KG1 (cell line): ENCODE measurements around the gene RBMS2.

Experiments
- DNase-seq: peaks from one replicate; lab custom pipeline; 2025; lab: John Stamatoyannopoulos, UW

The RBMS2 gene

DNA sequence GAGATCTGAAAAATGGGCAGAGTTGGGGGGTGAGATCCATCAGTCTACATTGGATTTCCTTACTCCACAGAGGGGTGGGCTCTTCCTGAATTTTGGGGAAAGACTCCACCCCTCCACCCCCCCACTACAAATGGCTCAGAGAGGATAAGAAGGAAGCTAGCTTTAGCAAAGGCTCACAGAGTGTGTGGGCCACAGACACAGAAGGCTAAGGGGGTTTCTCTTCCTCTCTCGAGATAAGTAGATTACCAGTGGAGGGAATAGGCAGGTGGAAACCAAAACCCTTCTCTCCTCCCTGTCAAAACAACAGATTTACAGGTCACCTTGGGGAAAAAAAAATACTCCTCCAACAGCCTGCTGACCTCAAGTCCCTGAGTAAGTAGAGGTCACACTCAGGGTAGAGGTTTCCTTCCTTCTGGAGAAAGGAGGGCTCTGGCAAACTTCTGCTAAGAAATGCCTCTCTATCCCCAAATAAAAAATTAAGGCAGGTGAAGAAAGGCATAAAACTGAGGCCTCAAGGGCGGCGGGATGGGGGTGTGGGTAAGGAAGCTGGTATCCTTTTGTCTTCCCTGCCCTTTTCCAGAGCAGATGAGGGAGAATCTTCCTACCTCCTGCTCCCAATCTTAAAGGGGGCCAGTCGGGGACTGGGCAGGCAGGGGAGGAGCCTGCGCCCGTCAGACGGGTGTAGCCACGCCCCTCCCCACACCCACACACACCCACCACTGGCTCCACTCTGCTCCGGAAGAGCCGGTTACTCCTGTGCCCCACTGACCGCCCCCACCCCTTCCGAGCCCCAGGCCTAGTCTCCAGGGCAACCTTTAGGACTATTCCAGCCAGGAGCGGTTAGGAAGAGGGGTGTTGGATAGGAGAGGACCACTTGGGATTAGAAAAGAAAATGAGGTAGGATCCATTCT is 110.4 kb downstream of the RBMS2 start:
- DNase-seq: no peak

DNA sequence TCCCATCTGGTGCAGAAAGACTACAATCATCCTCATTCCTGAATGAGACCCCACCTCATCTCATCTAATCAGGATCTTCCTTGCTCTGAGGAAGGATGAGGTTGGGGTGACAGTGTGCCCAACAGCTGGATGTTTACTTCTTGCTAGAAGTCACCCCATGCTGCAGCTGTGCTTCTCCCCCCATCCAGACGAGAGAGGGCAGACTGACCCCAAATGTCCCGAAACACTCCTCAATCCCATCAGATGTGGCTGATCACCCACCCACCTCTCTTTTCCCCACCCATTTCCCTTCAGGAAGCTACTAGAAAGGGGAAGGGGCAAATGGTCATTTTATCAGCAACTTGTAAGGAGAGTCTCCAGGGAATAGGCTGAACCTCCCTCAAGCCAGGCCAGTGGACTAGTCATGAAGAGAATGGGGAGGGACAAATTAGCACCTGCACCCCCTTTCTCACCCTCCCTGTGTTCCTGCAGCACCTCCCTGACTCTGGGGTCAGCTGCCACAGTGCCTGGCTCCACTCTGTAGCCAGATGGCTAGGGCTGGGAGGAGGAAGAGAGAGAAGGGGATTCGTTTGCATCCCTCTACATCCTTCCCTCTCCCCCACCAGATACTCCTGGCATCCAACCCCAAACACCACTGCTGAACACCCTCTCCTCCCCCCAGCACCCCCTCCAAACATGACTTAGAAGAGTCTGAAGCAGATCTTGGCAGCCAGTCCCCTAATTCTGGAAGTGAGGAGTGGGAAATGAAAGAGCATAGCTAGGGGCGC is 111.3 kb downstream of the RBMS2 start:
- no peak for DNase-seq

DNA sequence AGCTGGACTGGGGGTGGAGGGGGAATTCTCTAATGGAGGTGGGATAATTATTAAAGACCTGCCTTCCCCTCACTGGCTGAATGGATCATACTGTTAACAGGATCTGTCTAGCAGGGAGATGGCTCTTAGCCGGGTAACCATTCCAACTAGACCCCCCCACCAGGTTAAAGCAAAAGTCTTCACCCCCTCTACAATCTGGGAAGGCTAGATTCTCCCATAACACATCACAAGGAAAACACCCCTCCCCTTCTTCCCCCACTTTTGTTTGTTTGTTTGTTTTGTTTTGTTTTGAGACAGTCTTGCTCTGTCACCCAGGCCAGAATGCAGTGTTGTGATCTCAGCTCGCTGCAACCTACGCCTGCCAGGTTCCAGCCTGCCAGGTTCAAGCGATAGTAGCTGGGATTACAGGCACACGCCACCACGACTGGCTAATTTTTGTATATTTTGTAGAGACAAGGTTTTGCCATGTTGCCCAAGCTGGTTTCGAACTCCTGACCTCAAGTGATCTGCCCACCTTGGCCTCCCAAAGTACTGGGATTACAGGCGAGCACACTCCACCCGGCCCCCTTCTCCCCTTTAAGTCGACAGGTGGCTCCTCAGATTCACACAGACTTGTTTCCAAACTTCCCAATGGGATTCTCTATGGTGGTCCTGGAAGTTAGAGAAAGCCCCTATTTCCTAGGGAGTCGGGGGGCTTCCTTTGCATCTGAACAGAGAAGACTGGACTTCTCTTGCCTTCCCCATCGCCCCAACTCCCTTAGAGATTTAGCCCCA is 112.0 kb downstream of the RBMS2 start:
- DNase-seq: no peak

DNA sequence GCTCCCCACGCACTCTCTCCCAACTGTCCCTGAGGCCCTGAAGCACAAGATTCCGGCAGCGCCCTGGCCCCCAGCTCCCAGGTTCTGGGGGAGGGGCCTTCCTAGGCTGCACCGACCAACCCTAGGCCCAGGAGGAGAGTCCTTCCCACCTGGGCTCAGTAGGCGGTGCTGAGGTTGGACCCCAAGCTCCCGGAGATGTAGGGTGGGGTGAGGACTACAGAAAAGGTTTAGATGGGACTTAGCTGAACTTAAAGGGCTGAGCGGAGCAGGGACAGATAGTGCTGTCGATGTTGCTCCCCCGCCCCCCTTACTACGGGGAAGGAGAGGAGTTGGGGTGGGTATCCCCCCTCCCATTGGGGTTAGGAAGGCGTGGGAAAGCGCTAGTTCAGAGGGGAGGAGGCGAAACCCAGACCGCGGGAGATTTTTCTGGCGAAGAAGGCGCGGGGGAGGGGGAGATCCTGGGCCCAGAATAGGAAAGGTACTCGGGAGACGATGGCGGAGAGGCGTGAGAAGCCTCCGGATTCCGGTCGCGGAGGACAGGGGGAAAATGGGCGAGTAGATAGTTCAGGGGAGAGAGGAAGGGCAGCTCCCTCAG is 112.7 kb downstream of the RBMS2 start:
- no peak for DNase-seq

DNA sequence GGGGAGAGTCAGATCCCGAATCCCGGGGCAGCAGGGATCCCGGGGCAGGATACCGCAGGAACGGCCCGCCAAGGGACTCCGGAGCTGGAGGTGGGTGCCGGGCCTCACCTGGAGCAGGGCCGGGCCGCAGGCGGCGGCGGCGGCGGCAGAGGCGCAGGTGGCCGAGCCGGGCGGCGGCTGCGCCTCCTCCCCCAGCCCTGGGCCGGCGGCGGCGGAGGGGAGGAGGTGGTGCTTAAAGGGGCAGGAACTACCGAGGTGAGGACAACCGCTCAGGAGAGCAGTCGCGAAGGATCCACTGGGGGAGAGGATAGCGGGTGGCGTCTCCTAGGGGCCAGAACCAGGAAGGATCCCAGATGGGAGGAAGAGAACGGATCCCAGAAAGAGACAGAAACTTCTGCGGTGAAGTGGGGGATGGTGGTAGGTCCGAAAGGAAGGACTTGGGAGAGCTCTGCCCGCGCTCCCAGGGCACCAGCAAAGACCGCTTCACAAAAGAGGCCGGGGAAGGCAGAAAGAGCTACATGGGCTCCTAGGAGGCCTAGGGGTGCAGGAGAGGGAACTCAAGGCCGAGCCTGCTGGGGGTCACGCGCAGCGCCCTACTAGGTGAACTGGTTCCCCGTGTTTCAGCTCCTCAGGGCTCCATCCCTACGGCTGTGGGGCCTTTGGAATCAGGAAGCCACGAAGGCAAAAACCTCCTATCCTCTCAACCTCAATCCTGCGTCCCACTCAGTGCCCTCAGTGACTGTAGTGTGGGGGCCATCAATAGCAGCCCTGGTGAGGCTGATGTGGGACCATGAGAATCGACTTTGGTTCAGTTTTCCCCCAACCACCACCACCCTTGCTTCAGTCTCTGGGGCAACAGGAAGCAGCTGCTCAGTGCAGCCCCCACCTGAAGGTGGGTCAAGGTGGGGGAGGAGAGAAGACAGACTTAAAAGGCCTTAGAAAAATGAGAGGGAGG is 113.5 kb downstream of the RBMS2 start:
- DNase-seq: peak; percentile 7

DNA sequence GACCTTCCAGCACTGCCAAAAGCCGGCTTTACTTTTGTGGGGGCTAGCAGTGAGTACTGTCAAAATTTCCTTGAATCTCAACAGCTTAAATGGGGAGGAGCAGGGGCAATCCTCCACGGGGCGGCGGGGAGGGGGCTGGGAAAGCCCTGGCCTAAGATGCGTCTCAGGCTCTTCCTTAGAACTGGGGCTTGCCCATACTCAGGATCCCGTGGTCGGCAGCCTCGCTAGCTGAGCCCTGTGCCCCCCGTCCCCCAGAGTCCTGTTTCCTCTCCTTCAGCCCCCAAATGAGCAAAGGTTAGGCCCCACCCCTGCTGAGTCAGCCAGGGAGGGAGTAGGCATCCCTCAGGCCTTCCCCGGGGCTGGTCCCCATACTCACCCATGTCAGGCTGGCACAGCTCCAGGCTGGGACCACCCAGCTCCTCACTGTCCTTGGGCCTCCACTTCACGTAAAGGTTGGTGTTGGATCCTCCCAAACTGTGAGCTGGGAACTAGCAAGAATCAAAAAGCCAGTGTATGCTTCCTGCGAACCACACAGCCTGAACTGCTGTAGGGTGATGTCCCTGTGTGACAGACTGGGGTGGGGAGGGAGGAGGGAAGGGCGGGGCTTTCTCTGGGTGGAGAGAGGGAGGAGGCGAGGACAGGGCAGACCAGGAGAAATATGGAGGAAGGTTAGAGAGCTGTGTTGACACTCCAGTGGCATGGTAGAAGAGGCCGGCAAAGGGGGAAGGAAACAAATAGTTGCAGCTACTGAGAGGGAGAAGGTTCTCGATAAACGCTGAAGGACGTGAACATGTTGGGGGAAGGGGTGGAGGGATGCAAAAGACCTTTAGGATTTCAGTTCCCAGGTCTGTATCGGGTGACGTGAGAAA is 114.4 kb downstream of the RBMS2 start:
- DNase-seq: peak; percentile 48

DNA sequence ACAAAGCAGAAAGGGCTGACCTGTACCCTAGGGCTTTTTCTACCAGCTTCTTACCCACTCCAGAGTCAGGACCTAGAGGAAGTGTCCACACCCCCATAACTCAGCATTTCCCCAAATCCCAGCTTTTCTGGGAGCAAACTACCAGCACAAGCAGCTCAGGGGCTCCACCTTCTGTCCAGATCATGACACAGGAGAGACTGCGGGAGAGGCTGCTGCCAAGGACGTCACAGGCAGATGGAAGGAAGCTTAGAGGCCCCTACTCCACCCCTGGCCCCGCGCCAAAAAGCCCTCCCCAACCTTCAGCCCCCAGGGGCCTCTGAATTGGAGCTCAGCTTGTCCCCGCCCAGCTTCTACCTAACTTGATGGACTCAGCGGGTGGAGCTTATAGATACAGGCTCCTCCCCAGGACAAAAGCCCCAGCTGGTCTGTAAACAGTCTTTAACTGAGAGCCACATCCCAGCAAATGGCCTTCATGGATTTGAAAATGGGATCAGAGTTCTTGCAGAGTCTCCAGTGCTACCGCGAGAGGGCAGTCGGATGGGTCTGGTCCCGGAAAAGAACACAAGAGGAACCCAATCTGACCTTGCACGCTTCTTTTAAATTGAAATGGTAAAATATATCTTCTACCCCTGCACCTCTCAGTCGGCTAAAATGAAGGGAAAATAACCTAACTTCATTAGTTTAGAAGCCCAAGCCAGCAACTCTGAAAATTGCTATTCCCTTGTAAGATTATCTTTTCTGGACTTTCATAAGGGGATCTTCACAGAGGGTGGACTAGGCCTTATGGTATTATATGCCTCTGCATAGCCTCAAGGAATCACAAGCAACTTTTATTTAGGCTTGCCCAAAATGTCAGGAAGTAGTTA is 115.3 kb downstream of the RBMS2 start:
- peak; percentile 39 for DNase-seq

DNA sequence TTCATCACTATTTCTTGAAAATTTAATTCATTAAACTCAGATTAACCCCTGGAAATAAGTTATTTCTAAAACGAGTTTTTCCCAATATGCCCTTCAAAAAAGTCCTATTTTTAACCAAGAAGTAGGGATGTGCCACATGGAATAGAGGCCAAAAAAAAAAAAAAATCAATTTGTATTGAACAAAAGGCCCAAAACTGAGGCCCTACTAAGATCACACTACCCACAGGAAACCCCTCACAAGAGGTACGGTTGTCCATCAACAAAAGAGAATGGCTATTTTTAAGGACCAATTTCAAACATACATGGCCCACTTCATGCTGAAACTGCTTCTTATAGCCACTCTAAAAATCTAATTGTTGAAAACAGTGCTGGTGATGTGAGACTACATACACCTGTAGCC is 116.0 kb downstream of the RBMS2 start:
- DNase-seq: no peak

DNA sequence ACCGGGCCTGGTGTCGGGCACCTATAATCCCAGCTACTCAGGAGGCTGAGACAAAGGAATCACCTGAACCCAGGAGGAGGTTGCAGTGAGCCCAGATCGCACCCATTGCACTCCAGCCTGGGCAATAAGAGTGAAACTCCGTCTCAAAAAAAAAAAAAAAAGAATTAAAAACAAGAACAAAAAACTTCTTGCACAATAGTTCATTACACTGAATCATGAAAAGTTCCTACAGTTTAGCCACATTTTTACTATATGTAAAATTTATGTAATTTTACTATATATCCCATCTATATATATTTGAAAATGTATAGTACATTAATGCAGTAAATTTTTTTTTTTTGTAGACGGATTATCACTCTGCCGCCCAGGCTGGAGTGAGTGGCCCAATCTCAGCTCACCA is 119.6 kb downstream of the RBMS2 start:
- no peak for DNase-seq

DNA sequence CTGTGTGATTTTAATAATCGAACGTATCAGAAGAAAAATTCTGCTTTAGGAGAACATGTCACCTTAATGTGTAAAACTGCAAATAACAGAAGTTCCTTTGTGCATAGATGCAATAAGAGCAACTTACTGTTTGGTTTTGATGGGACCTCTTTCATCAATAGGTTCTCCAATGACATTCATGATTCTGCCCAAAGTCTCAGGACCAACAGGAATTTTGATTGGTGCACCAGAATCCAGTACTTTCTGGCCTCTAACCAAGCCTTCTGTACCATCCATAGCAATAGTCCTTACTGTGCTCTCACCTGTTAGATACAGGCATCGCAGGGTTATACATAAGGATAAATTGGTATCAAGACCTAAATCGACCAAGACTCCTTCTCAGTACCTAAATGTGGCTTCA is 123.0 kb downstream of the RBMS2 start:
- DNase-seq: no peak

DNA sequence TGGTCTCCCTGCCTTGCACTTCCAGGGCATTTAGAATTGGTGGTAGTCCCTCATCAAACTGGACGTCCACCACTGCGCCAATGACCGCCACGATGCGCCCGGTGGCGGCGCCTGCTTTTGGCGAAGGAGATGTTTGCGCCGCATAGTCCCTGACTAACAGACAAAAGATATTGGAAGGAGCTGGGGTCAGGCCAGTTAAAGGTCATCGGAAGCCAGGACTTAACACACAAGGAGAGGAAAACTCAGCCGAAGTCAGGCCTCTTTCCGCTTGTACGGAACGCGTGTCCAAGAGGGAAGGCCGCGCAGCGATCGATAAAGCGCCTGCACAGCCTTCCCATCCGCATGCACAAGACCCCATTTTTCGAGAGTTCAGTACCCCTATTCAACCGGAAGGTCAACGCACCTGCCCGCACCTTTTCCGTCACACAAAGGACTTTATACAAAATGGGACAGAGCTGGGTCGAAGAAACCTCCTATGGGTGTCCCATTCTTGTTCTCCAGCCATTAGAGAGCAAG is 123.6 kb downstream of the RBMS2 start:
- DNase-seq: no peak
